Hypothalamus (tissue), 51 donors: ENCODE measurements around the gene ZNF710.

ENCODE experiments used
- DNase-seq, 51 donors: peaks; one replicate each; lab custom pipeline; 2025; lab: John Stamatoyannopoulos, UW

The ZNF710 gene

DNA sequence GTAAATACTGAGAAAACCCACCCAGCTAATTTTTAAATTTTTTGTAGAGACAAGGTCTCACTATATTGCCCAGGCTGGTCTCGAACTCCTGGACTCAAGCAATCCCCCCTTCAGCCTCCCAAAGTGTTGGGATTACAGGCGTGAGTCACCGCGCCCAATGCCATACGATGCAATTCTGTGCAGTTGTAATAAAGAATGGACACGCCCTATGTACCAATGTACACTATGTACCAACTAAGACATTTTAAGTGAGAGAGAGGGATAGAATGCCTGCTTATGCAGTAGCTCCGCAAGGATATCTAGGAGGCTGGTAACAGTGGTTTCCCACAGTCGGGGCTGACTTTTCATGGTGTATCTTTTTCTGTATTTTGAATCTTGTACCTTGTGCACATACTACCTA lies 14.6 kb downstream of the ZNF710 start:
- no peak for DNase-seq

DNA sequence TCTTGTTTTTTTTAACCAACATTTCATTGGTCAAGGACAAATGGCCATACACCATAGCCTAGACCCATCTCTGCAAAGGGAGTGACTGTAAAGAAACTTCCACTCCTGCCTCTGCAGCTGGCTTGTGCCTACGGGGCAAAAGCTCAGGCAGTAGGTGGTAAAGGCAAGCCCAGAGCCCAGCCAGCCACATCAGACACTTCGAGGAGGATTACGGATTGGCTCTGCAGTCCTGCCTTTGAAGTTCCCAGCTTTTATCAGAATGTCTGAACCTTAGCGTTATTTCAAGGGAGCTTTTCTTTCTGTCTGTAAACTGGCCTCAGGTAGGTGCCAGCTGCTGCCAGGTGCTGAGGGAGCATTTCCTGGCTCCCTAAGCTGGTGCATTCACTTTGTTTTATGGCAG lies 15.6 kb downstream of the ZNF710 start:
- DNase-seq, result no peak

DNA sequence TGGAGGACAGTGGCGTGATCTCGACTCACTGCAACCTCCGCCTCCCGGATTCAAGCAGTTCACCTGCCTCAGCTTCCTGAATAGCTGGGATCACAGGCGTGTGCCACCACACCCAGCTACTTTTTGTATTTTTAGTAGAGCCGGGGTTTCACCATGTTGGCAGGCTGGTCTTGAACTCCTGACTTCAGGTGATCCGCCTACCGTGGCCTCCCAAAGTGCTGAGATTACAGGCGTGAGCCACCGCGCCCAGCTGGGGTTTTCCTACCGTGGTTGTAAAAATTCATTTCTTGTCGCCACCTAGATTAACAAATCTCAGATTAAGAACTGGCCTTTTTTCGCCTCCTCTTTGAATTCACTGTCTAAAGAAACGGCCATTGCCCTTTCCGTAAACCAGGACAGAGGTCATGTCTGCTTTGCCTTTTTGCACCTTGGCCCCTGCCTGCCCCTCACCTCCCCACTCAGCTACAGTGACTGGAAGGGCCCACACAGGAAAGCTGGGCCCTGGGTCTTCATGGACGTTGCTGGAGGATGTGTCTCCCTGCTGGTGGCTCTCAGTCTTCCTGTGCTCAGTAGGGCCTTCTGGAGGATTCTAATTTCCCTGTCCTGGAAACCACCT lies 17.2 kb downstream of the ZNF710 start:
- DNase-seq, result no peak

DNA sequence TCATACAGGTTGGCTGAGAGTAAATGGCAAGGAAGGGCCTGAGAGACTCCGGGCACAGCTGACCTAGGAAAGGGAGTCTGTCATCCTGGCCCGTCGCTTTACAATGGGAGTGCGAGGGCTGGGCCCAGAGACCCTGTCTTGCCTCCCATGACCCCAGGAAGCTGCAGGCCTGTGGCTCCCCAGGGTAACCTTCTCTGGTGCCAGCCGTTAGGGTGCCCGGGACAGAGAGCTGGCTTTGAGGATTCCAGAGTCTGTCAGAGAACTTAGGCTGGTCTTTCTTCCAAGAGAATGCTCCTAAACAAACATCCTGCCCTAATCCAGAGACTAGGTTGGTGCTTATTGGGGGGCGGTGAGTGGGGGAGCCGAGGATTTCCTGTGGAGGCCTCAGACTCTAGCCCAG lies 18.5 kb downstream of the ZNF710 start:
- no peak for DNase-seq

DNA sequence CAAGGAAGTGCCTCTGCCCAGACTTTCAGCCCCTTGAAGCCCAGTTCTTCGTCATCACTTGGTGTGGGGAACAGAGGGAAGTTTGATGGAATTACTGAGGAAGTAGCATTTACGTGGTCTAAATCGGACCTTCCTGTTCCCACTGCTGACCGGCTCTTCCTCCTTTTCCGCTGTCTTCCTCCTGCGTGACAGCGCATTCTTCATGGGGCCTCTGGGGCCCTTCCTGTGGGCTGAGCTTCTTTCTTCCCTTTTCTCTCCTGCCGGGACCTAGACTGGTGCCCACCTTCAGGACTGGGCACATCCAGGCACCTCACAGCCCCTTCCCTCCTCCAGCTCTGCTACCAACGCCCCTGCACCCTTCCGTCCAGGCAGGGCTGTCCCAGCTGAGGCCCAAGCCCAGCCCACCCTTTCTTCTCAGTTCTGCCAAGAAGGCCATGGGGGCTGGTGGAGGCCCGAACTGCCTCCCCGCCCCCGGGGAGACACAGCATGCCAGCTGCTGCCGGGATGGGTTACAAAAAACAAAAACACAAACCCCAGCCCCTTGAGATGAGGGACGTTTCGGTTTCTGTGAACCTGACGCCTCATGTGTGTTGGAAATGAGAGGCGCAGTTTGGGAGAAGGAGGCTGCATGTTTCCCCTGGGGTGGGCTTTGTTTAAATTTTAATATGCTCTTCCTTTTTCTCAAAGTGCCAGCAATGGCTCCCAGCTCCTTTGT lies 19.1 kb downstream of the ZNF710 start:
- peak in 6 of 51 donors; percentile 21 to 40 (median 26) for DNase-seq

DNA sequence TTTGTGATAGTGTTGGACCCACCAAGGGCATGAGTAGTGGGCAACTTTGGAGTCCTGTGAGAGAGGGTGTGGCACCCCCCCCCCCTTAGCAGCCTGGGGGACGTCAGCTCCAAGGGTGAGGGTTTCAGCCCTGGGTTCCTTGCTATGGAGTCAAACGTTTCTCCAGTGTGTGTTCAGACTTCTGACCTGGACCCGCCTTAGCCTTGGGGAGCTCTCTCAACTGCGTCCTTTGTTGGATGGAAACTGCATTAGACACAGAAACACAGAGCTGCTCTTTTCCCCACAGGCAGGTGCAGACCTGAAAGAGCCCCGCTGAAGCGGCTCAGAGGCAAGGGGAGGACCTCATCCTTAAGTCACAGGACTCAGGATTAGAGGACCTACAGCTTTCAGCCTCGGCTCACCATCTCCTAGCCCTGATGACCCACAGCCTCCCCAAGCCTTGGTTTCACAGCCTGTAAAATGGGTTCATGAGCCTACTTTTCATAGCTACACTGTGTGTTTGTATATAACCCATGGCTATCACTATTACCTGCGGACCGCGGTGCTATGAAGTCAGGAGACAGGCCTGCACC lies 19.9 kb downstream of the ZNF710 start:
- no peak for DNase-seq

DNA sequence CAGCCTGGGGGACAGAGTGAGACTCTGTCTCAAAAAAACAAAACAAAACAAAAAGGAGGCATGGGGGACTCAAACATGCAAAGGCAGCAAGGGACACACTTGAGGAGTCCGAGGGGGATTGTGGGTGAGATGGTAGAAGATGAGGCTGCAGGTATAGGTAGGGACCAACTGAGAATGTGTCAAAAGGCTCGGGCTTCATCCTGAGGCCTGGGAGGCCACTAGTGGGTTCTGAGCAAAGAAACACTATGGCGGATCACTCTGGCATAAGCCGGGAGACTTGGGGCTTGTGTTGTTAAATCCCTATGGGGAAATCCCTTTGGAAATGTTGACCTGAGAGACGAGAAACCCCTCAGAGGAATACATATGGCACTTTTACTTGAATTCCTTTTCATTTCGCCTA lies 21.2 kb downstream of the ZNF710 start:
- DNase-seq, result no peak

DNA sequence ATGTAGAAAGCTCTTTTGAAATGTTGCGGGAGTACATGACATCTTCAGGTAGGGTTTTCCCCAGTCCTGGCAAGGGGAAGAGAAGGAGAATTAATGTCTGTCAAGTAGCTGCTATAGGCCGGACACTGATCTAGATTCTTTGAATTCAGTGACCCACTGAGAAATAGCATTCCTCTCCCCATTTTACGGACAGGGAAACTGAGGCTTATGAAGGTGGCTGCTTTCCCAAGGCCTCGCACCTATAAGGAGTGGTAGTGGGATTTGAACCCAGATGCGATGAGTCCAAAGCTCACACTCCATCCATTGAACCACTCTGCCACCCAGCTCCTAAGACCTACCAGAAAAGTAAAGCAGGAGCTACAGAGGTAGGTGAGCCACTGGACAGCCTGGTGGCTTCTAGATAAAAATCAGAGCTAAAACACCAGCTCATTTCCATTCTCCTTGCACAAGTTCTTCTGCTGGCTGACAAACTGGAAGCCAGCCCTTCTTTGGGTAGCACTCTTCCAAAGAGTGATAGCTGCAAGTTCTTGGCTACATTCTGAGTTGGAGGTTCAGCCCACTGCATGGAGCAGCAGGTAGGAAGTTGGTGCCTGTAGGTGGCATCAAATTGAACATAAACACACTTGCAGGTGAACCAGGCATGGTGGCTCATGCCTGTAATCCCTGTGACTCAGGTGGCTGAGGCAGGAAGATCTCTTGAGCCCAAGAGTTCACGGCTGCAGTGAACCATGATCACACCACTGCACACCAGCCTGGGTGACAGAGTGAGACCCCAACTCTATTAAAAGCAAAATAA lies 22.0 kb downstream of the ZNF710 start:
- no peak for DNase-seq

DNA sequence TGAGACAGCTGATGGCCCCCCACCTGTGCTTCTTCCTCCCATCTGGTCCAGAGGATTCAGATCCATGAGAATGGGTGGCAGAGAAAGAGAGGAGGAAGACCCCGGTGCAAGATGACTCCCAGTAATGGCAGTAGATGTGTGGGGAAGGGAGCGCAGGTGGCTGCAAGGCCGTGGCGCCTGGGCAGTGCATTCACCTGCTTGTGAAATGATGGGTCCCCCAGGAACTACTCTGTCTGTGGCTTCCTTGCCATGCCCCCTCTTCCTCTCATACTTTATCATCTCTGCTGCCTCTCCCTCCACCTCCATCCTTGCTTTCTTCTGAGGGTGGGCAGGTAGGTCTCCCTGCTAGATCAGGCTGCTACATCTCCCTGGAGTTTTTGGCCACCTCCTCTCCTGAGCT lies 23.3 kb downstream of the ZNF710 start:
- DNase-seq, result no peak

DNA sequence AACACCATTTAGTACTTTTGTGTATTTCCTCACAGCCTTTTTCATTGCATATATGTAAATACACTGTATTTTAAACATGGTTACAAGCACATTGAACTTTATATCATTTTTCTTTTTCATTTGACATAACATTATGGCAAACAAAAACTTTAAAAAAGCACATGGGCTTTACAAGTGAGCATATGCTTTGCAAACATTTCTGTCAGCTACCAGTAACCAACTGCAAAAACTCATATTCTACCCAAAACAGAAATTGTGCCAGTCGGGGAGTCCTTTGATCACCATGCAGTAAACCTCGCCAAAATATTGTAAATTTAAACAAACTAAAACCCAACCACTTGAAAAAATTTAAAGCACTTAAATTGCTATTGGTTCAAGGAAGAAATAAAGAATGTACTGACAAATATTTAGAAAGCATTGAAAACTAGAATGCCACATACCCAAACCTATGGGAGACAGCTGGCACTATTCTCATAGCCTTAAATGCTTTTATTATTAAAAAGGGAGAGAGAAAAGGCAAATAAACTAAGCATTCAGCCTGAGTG lies 24.4 kb downstream of the ZNF710 start:
- DNase-seq, result no peak

DNA sequence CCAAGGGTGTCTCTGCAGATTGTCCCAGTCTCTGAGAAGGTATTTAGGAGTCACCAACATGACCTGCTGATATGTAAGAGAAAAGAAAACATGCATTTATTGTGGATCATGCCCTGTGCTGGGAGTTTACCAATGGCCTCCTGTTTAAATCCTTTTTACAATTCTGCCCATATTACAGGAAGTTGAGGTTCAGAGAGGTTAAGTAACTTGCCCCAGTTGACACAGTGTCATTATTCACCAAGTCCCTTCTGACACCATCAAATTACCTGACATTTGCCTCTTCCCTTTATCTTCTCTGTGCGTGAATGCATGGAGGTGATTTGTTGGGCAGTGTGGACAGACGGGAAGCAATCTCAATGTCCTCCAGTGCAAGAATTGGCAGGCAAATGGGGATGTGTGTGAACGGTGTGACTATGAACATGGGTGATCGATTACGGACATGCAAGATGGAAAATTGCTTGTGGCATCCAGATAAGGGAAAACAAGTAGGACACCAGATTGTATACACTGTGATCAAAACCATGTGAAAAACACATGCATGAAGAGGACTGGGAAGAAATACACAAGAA lies 27.3 kb downstream of the ZNF710 start:
- DNase-seq, result no peak

DNA sequence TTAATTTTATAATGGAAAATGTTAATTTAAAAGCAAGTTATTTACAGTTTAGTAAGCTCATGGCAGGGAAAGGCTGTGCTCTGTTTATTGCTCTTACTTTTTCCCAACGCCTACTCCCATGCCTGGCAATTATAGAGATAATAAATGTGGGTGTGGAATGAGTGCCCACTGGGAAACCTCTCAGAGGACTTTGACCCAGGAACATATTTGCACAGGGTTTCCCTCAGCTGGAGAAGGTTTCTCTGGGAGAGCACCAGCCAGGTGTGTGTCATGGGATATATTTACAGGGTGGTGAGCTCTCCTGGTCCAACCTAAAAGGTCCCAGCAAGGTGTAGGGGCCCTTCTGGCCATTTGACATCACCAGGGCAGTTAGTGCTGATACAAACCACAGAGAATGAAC lies 27.9 kb downstream of the ZNF710 start:
- DNase-seq, result no peak

DNA sequence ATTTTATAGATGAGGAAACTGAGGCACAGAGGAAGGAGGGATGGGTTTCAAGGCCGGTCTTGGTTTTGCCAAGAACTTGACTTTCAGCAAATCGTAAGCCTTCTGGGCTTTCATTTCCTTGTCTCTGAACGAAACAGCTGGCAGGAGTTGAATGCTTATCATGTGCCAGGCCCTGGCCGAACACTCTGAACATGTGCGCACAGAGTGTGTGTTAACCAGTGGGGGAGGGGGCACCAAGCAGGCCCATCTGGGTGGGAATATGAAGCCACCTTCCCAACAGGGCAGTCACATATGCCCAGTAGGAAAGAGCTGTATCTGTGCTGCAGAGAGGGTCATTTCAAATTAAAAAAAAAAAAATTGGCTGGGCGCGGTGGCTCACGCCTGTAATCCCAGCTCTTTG lies 29.3 kb downstream of the ZNF710 start:
- no peak for DNase-seq

DNA sequence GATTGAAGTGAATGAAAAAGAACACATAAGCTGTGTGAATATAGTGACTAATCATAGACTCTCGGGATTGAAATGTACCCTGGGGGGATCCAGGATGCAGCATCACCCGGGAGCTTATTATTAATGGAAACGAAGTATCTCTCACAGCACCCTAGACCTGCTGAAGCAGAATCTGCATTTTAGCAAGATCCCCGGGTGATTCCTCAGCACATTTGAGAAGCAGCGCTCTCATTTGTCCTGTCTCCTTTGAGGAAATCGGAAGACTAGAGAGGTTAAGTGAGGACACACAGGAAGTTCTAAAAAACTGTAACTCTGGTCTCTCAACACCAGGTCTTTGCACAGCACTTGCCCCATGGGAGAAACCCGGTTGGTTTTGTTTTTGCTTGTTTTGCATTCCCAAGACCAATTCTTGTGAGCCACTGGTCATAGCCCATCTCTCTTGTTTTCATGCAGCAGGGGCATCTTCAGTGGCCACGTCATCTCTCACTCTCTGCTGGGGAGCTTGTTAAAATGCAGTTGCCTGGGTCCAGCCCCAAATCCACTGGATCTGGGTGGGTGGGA lies 30.2 kb downstream of the ZNF710 start:
- DNase-seq, result no peak

DNA sequence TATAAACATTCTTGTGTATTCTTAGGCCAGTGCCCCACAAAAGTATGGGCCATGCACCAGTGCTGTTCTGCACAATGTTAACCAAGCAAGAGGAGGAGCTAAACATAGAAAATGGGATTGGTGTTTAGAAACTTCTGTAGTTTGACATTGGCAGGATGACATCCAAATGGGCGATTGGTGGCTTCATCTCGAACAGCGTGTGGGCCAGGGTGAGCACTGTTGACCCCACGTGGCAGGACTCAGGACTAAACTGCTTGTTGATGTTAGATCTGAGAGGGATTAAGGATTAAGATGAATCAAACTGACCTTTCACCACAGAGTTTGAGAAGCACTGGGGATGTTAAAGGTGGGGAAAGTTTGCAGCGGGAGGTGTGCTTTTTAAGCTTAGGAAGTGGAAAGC lies 31.9 kb downstream of the ZNF710 start:
- DNase-seq, result no peak

DNA sequence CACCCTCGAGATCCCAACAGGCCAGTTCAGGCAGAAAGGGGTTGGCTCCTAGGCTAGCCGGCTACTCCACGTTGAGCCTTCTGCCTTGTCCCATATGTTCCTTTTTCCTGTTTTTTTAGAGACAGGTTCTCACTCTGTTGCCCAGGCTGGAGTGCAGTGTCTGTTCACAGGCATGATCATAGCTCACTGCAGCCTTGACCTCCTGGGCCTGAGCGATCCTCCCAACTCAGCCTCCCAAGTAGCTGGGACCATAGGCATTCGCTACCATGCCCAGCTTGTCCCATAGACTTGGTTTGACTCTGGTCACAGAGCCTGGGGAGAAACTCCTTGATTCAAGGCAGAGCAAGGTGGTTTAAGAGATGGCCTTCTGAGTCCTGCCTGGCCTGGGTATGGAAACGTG lies 32.3 kb downstream of the ZNF710 start:
- no peak for DNase-seq

DNA sequence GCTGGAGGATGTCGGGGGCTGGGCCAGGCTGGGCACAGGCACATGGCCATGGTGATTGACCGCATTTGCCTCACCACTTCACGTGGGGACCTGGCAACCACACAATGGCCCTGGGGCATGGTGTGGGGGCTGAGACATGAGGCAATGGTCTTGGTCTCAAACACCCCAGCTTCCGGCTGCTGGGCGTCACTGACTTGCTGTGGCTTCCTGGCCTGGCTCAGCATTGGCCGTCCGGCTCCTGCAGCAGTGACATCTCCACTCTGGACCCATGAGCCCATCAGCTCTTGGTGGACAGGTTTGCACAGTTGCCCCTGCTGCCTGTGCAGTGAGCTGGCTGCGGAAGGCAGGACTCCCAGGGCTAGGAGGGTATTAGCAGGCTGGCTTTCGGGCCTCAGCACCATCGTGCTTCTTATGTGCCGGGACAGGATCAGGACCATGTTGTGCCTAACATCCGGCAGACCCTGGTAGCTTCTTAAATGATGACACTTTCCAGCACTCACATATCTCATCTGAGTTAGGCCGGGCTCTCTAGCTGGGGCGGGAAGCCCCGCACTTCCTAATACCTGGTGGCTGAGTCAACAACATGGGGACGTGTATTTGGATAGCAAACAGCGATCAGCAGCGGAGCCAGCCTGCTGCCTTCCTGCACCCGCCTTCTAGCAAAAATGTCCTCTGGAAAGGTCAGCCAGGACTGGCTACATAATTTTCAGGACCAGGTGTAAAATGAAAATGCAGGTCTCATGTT lies 34.1 kb downstream of the ZNF710 start:
- peak in 25 of 51 donors; percentile 20 to 75 (median 39) for DNase-seq

DNA sequence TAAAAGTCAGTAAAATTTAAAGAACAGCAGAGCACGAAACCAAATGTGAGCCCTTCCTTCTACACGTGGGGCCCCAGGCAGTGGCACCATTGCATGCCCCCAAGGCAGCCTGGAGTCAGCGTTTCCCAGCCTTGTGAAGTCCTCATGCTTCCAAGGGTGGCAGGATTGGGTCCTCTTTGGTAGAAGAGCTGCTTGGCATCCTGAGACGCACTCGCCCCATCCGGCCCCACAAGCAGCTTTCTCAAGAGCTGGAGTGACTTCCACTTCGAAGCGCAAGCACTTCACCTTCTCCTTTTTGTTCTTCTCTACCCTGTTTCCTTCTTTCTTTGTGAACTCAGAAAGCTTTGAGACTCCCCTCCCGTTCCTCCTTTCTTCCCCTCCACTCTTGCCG lies 34.7 kb downstream of the ZNF710 start:
- DNase-seq, result peak in 6 of 51 donors; percentile 17 to 37 (median 28)

DNA sequence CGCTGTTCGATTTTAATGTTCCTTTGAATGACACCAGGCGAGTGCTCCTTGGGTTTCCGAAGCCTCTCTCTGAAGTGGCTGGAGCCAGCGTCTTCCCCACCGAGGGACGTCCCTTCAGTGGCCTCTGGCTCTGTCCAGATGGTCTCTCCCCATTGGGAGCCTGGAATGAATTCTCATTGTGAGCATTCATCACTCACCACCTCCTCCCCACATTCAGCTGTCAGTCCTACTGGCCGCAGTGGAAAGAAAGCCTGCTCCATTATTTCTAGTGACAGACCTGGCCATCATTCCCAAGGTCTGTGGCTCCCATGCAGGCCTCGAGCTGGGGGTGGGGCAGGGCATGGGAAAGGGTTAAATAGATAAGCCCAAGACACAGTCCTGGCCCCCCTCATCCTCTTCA lies 35.2 kb downstream of the ZNF710 start:
- no peak for DNase-seq
